CD4-positive, alpha-beta T cell (primary cell): ENCODE data around the gene EEF1E1. TPM values are rescaled to one million over a fixed set of nuclear protein-coding genes. Genes with fewer than 3 reads are reported as not detected.
A peak's percentile ranks its signal among the peaks of the same experiment; 100 is the strongest.

Experiments
- ATAC-seq: fragments of 200-7000 bp; cut with Tn5 transposase; one replicate; pipeline ENCODE4 v1.10.0; 2022; ENCODE audit warnings: mild to moderate bottlenecking; ENCODE audit not compliant: poor library complexity
- CTCF ChIA-PET: fragments of 350-600 bp; sonication (Branson Sonifier 250); formaldehyde crosslinking; loops from one replicate; lab custom pipeline; 2021; ENCODE audit warnings: antibody characterized with exemption, inconsistent platforms; lab: Charles Lee
- POLR2A ChIA-PET: fragments of 350-600 bp; sonication (Branson Sonifier 250); formaldehyde crosslinking; loops from one replicate; lab custom pipeline; 2021; ENCODE audit warnings: antibody characterized with exemption, inconsistent platforms; lab: Charles Lee
- DNase-seq, 14 experiments: peaks; one replicate each; pipeline ENCODE4 v3.0.0-alpha.2; 2013 to 2020; ENCODE audit warnings: mixed read lengths in 2 of 14
- H3K27ac ChIP-seq, 2 donors: one replicate each; pipeline versions ENCODE4 v1.5.1 to v1.7.0; 2013; ENCODE audit warnings: low read length in 2 of 2, low read depth in 1 of 2, mild to moderate bottlenecking in 1 of 2
- H3K27me3 ChIP-seq, 2 experiments: 1 replicate in 1 of 2; 2 replicates in 1 of 2; pipeline versions ENCODE4 v1.6.1 to v1.7.0; 2013; ENCODE audit warnings: low read length in 2 of 2, control low read depth in 1 of 2, mild to moderate bottlenecking in 1 of 2, moderate library complexity in 1 of 2; ENCODE audit not compliant: insufficient read depth in 2 of 2, control insufficient read depth in 1 of 2
- H3K36me3 ChIP-seq: one replicate; pipeline ENCODE4 v1.6.1; 2013; ENCODE audit warnings: low read length, control low read depth; ENCODE audit not compliant: insufficient read depth
- H3K4me1 ChIP-seq: one replicate; pipeline ENCODE4 v1.6.1; 2013; ENCODE audit warnings: low read length, control low read depth; ENCODE audit not compliant: insufficient read depth
- H3K4me3 ChIP-seq: one replicate; pipeline ENCODE4 v1.5.1; 2013; ENCODE audit warnings: mild to moderate bottlenecking, low read length, moderate library complexity
- H3K9me3 ChIP-seq, 2 experiments: 1 replicate in 1 of 2; 2 replicates in 1 of 2; pipeline versions ENCODE4 v1.6.1 to v1.7.0; 2013; ENCODE audit warnings: low read length in 2 of 2, mild to moderate bottlenecking in 2 of 2, control low read depth in 1 of 2, moderate library complexity in 1 of 2; ENCODE audit not compliant: control insufficient read depth in 1 of 2, insufficient read depth in 1 of 2
- H3K27ac Mint-ChIP-seq: one replicate; pipeline ENCODE4 v1.8.0; 2020; ENCODE audit warnings: mixed read lengths
- H3K27me3 Mint-ChIP-seq: one replicate; pipeline ENCODE4 v1.8.0; 2021; ENCODE audit warnings: mixed read lengths
- H3K36me3 Mint-ChIP-seq: one replicate; pipeline ENCODE4 v1.8.0; 2021; ENCODE audit warnings: low read depth, mixed read lengths
- H3K4me1 Mint-ChIP-seq: one replicate; pipeline ENCODE4 v1.8.0; 2021; ENCODE audit warnings: low read depth, mixed read lengths
- H3K4me3 Mint-ChIP-seq: one replicate; pipeline ENCODE4 v1.8.0; 2020; ENCODE audit warnings: mild to moderate bottlenecking, mixed read lengths
- H3K9me3 Mint-ChIP-seq: one replicate; pipeline ENCODE4 v1.8.0; 2020; ENCODE audit warnings: mixed read lengths
- intact Hi-C, 2 experiments: fragments of 100-400 bp; cut with DNase I in 1 of 2; cut with micrococcal nuclease in 1 of 2; formaldehyde crosslinking; loops; one replicate each; pipeline versions ENCODE4 v1.15.1 to v1.9.0; 2023 to 2025; cut with DNase I, micrococcal nuclease
- total RNA-seq, 174 experiments: library from RNA in 2 of 174; stranded (reverse) in 2 of 174; gene quantifications; one replicate each; pipeline ENCODE4 v1.2.3 and lab custom pipeline; 2021 to 2026
- TF ChIP-seq, protein P1 (sequence below): fragments of 200-600 bp; IDR thresholded peaks from one replicate; pipeline ENCODE4 v1.8.0; 2022; ENCODE audit warnings: antibody characterized with exemption, mild to moderate bottlenecking

EEF1E1 gene
- total RNA-seq, 2 experiments from 2014 or later: 11.2 to 14.7 TPM

DNA sequence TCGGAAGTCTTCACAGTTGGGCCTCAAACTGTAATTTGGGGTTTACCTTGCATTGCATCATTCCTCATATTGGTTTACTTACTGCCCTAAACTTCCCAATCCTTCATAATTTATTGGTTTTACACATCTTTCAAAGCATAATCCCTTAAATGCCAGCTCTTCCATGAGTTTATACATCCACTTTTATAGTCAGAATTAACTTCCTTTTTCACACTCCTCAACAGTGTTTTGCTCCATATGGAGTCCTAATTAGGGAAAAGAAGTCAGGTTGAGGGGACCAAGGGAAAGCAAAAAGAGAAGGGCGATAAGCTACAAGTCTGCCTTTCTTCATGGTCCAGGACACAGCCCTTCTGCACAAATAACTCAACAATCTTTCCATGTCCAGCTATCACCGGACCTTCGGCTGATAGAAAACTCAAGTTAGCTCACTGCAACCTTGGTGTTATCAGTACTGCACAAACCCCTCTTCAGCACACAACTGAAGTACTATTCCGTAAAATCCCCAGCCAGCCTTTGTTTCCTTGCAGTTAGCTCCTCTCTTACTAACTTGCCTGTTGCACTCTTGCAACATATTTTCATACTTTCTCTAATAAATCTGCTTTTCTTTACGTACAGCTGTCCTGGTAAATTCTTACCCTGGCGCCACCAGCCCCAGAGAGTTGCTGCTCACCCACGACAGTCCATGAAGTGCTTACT is 2.0 kb downstream of the EEF1E1 start:
- intact Hi-C loops: loop anchor here in 1 of 2 experiments (1.0 to 10.0 kb wide), 3 partner anchors 35 to 786 kb away; partner anchors contain the start of genes SLC35B3 and SSR1
- no peaks in the 10 kb centered on the region for H3K27me3 ChIP-seq
- DNase-seq (no peak), ATAC-seq (no peak)
- H3K36me3 ChIP-seq: peaks cover 23% of the 10 kb centered on the region
- Mint-ChIP-seq H3K4me1 (peaks cover 31% of the 10 kb centered on the region), H3K27ac (no peak overlapping the region), H3K9me3 (no peaks in the 10 kb centered on the region), H3K36me3 (peaks cover 34% of the 10 kb centered on the region), H3K27me3 (peaks cover 10% of the 10 kb centered on the region), H3K4me3 (peak overlapping the region; percentile 69)
- TF ChIP-seq, protein P1, sequence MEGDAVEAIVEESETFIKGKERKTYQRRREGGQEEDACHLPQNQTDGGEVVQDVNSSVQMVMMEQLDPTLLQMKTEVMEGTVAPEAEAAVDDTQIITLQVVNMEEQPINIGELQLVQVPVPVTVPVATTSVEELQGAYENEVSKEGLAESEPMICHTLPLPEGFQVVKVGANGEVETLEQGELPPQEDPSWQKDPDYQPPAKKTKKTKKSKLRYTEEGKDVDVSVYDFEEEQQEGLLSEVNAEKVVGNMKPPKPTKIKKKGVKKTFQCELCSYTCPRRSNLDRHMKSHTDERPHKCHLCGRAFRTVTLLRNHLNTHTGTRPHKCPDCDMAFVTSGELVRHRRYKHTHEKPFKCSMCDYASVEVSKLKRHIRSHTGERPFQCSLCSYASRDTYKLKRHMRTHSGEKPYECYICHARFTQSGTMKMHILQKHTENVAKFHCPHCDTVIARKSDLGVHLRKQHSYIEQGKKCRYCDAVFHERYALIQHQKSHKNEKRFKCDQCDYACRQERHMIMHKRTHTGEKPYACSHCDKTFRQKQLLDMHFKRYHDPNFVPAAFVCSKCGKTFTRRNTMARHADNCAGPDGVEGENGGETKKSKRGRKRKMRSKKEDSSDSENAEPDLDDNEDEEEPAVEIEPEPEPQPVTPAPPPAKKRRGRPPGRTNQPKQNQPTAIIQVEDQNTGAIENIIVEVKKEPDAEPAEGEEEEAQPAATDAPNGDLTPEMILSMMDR: no peak
- no peak overlapping the region for H3K27ac ChIP-seq
- H3K4me3 ChIP-seq: no peak overlapping the region
- ChIA-PET CTCF (no interaction called here), POLR2A (interaction anchor here (0.6 to 0.9 kb wide), 2 partner anchors 36 to 45 kb away, joined by 4 to 5 read pairs; no protein-coding TSS in a partner anchor)
- no peaks in the 10 kb centered on the region for H3K9me3 ChIP-seq
- H3K4me1 ChIP-seq: peaks cover 20% of the 10 kb centered on the region

DNA sequence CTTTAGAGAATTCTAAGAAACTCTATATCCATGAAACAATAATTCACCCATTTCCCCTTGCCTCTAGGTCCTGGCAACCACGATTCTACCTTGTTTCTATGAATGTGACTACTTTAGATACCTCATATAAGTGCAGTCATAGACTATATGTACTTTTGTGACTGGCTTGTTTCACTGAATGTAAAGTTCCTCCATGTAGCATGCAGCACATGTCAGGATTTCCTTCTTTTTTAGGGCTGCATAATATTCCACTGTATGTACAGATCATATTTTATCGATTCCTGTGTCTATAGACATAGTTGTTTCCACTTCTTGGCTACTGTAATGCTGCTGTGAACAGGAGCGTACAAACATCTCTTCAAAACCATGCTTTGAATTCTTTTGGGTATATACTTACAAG is 11.7 kb downstream of the EEF1E1 start:
- Mint-ChIP-seq H3K9me3 (peaks cover 2% of the 10 kb centered on the region), H3K27ac (no peak overlapping the region), H3K4me3 (no peak overlapping the region), H3K4me1 (no peaks in the 10 kb centered on the region), H3K27me3 (no peaks in the 10 kb centered on the region), H3K36me3 (peaks cover 90% of the 10 kb centered on the region)
- ATAC-seq (no peak), DNase-seq (no peak)
- Histone ChIP-seq H3K9me3 (no peaks in the 10 kb centered on the region), H3K4me1 (no peaks in the 10 kb centered on the region), H3K27me3 (no peaks in the 10 kb centered on the region), H3K4me3 (no peak overlapping the region), H3K36me3 (peaks cover 75% of the 10 kb centered on the region), H3K27ac (no peak overlapping the region)
- ChIA-PET CTCF (no interaction called here), POLR2A (no interaction called here)
- TF ChIP-seq, protein P1: no peak
- intact Hi-C loops: no loop called here

DNA sequence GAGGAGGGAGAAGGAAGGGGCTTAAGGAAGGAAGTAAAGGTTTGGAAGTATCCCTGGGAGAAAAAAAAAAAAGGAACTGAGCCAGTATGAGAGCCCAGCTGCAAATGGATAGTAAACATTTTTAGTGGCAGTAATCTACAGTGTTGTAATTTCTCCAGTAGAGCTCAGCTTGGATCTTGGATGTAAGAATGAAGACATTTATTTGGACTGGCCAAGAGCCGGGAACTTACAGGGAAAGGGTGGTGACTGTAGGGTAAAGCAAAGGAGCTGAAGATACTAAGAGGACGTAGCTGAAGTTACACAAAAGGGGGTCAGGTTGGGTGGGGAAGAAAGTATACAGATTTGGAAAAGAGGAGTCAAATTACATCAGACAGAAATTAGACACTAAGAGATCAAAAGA is 13.5 kb downstream of the EEF1E1 start:
- DNase-seq: no peak
- peaks cover 82% of the 10 kb centered on the region for H3K36me3 Mint-ChIP-seq
- peaks cover 2% of the 10 kb centered on the region for H3K9me3 Mint-ChIP-seq
- H3K4me3 Mint-ChIP-seq: no peak overlapping the region
- no peaks in the 10 kb centered on the region for H3K4me1 Mint-ChIP-seq
- no peaks in the 10 kb centered on the region for H3K4me1 ChIP-seq
- H3K27ac Mint-ChIP-seq: no peak overlapping the region
- no peak for ATAC-seq
- peaks cover 63% of the 10 kb centered on the region for H3K36me3 ChIP-seq
- intact Hi-C loops: no loop called here
- no peak overlapping the region for H3K4me3 ChIP-seq
- H3K27me3 ChIP-seq: no peaks in the 10 kb centered on the region
- no peak overlapping the region for H3K27ac ChIP-seq
- ChIA-PET POLR2A (interaction anchor here (0.7 kb wide), 1 partner anchor 1077 kb away, joined by 3 read pairs; no protein-coding TSS in a partner anchor), CTCF (no interaction called here)
- no peaks in the 10 kb centered on the region for H3K9me3 ChIP-seq
- TF ChIP-seq, protein P1: no peak
- no peaks in the 10 kb centered on the region for H3K27me3 Mint-ChIP-seq
